Hematopoietic multipotent progenitor cell treated with erythropoietin and hydrocortisone succinate and interleukin-3 and kit ligand, for 4 days (in vitro differentiated cells): ENCODE measurements around the gene OTOGL.
"Not testable (repeated sequence)": the region's sequence is repeated elsewhere in the genome, so short reads cannot be mapped to it uniquely, and the experiment has no call there.

ENCODE experiments used
- DNase-seq: peaks from one replicate; pipeline ENCODE4 v3.0.0-alpha.2; 2015

Gene OTOGL

GRCh38 chr12:80099259-80099658 is at the start of gene OTOGL:
Gene OTOGL, plus strand, starts transcription at chr12:80099537. Its CDS starts 109,895 bp downstream, at chr12:80209432.
- no peak for DNase-seq

GRCh38 chr12:80050236-80050635 is 49.1 kb upstream of the OTOGL start:
- DNase-seq, result no peak

GRCh38 chr12:80053051-80053790 is 46.1 kb upstream of the OTOGL start:
- DNase-seq, result no peak

- DNase-seq, result no peak
These were observed 43.1 kb upstream of the OTOGL start for GRCh38 chr12:80056232-80056631.

GRCh38 chr12:80056845-80057244 is 42.5 kb upstream of the OTOGL start:
- no peak for DNase-seq

- DNase-seq, result no peak
These were observed 40.8 kb upstream of the OTOGL start for GRCh38 chr12:80058586-80058985.

- no peak for DNase-seq
These were observed 40.2 kb upstream of the OTOGL start for GRCh38 chr12:80059102-80059501.

GRCh38 chr12:80059875-80060274 is 39.5 kb upstream of the OTOGL start:
- DNase-seq, result no peak

- DNase-seq, result no peak
These were observed 35.1 kb upstream of the OTOGL start for GRCh38 chr12:80064269-80064668.

GRCh38 chr12:80064951-80065350 is 34.4 kb upstream of the OTOGL start:
- no peak for DNase-seq

GRCh38 chr12:80068173-80068572 is 31.2 kb upstream of the OTOGL start:
- no peak for DNase-seq

GRCh38 chr12:80083892-80084614 is 15.3 kb upstream of the OTOGL start:
- DNase-seq, result not testable (repeated sequence)

- DNase-seq, result no peak
These were observed 13.3 kb upstream of the OTOGL start for GRCh38 chr12:80086025-80086424.

GRCh38 chr12:80087486-80088213 is 11.7 kb upstream of the OTOGL start:
- DNase-seq, result peak; percentile 35

- DNase-seq, result no peak
These were observed 1.3 kb downstream of the OTOGL start for GRCh38 chr12:80100591-80100990.

GRCh38 chr12:80101126-80101525 is 1.8 kb downstream of the OTOGL start:
- peak; percentile 51 for DNase-seq

- DNase-seq, result no peak
These were observed 7.9 kb downstream of the OTOGL start for GRCh38 chr12:80107221-80107620.

GRCh38 chr12:80116735-80117134 is 17.4 kb downstream of the OTOGL start:
- no peak for DNase-seq

- no peak for DNase-seq
These were observed 19.4 kb downstream of the OTOGL start for GRCh38 chr12:80118565-80119324.

GRCh38 chr12:80120994-80121393 is 21.7 kb downstream of the OTOGL start:
- no peak for DNase-seq

GRCh38 chr12:80121661-80122060 is 22.3 kb downstream of the OTOGL start:
- DNase-seq, result no peak

- DNase-seq, result no peak
These were observed 30.7 kb downstream of the OTOGL start for GRCh38 chr12:80129895-80130530.
